ENCODE measurements around the gene NUAK1.

The NUAK1 gene

GRCh38 chr12:106150555-106150954 is 11.8 kb upstream of the NUAK1 start:
- in situ Hi-C loops (cut with HindIII; ENCODE audit: low sequenced_read_pairs) = no loop called here
- TF ChIP-seq CTCF (IDR thresholded peaks at IDR 0.05; ENCODE audit: low read depth, low read length) = no peak
- DNase-seq (ENCODE audit: low read depth, low spot score) = no peak
- H3K4me3 ChIP-seq (ENCODE audit: low read depth, low read length) = no peak overlapping the region

- peak; percentile 76 for TF ChIP-seq CTCF (IDR thresholded peaks at IDR 0.05; ENCODE audit: low read depth, low read length)
- H3K4me3 ChIP-seq (ENCODE audit: low read depth, low read length) = no peak overlapping the region
- in situ Hi-C loops (cut with HindIII; ENCODE audit: low sequenced_read_pairs) = no loop called here
- DNase-seq (ENCODE audit: low read depth, low spot score) = peak; percentile 40
These were observed 10.5 kb upstream of the NUAK1 start for GRCh38 chr12:106149096-106149784.

GRCh38 chr12:106147956-106148355 is 9.2 kb upstream of the NUAK1 start:
- in situ Hi-C loops (cut with HindIII; ENCODE audit: low sequenced_read_pairs) = no loop called here
- TF ChIP-seq CTCF (IDR thresholded peaks at IDR 0.05; ENCODE audit: low read depth, low read length) = no peak
- no peak for DNase-seq (ENCODE audit: low read depth, low spot score)

DNA sequence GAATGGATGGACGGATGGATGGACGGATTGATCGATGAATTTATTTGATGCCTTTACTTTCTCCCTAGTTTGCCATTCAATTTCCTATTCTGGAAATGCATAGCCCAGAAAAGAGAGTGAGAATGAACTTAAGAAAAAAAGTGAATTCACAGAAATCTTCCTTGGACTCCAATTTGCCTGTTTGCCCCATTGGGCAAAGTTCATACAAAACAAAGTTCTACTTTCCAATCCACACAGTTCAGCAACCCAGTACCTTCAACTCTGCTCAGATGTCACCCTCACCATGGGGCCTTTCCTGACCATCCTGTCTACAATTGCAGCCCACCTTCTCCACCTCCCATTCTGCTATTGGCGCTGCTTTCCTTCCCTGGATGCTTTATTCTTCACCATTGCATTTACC is 8.2 kb upstream of the NUAK1 start:
- no peak for DNase-seq (ENCODE audit: low read depth, low spot score)
- TF ChIP-seq CTCF (IDR thresholded peaks at IDR 0.05; ENCODE audit: low read depth, low read length) = no peak
- in situ Hi-C loops (cut with HindIII; ENCODE audit: low sequenced_read_pairs) = no loop called here
- H3K4me3 ChIP-seq (ENCODE audit: low read depth, low read length) = no peak overlapping the region

More at GRCh38 chr12:106147956-106148355, 9.2 kb upstream of the NUAK1 start:
- H3K4me3 ChIP-seq (ENCODE audit: low read depth, low read length) = no peak overlapping the region

DNA sequence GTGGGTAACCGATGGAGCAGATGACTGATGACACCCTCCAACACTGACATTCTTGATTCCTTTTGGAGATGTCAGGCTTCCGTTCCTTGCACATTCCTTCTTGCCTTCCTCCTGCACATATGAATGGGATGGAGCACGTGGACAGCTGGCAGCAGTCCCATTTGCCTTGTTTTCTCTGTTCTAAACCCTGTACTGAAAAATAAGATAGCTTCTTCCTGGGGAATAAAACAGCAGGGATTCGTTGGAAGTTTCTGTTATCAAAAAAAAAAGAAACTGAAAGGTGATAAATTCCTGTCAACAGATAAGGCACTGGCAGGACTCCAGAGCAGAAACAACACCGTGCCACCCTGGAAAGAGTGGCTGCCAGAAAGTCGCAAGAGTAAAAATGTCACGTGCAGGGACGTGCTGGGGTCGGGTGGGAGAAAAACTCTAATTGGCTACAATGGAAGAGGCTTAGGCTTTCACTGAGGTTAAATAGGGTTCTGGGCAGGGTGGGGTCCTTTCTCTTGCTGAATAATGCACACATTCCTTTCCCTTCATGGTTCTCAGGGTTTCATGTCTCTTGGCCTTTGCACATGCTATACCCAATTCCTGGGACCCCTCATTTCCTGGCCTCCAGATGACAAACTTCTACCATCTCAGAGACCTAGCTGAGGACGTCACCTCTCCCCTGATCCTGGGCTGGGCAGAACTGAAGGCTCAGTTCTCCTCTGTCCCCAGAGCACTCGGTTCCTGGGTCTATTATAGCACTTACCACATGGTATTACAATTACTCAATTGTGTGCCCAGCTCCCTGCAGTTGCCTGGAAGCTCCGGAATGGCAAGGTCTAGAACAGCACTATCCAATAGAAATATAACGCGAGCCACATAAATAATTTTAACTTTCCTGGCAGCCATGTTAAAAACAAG is 7.0 kb upstream of the NUAK1 start:
- DNase-seq (ENCODE audit: low read depth, low spot score) = no peak
- in situ Hi-C loops (cut with HindIII; ENCODE audit: low sequenced_read_pairs) = no loop called here
- H3K4me3 ChIP-seq (ENCODE audit: low read depth, low read length) = no peak overlapping the region
- TF ChIP-seq CTCF (IDR thresholded peaks at IDR 0.05; ENCODE audit: low read depth, low read length) = no peak

GRCh38 chr12:106144847-106145246 is 6.1 kb upstream of the NUAK1 start:
- no peak overlapping the region for H3K4me3 ChIP-seq (ENCODE audit: low read depth, low read length)
- TF ChIP-seq CTCF (IDR thresholded peaks at IDR 0.05; ENCODE audit: low read depth, low read length) = no peak
- in situ Hi-C loops (cut with HindIII; ENCODE audit: low sequenced_read_pairs) = no loop called here
- peak; percentile 42 for DNase-seq (ENCODE audit: low read depth, low spot score)
